ENCODE measurements around the gene ZP1.
A peak's percentile ranks its signal among the peaks of the same experiment; 100 is the strongest.

The ZP1 gene

GRCh38 chr11:60871378-60872061 is 4.2 kb downstream of the ZP1 start:
- peaks cover 14% of the 10 kb centered on the region for H3K36me3 ChIP-seq (ENCODE audit: insufficient read depth, insufficient read length, low read length)
- DNase-seq (ENCODE audit: low read depth, low spot score) = no peak
- H3K9me3 ChIP-seq (ENCODE audit: insufficient read depth, low read length) = no peaks in the 10 kb centered on the region
- no peak overlapping the region for H3K9ac ChIP-seq (ENCODE audit: insufficient read length, low read depth)
- no peak overlapping the region for H3K4me3 ChIP-seq (ENCODE audit: insufficient read length, low read depth)
- H3K27me3 ChIP-seq (ENCODE audit: insufficient read depth, insufficient read length) = no peaks in the 10 kb centered on the region
- H3K4me1 ChIP-seq (ENCODE audit: insufficient read depth, insufficient read length) = peaks cover 21% of the 10 kb centered on the region
- TF ChIP-seq YY1 (IDR thresholded peaks at IDR 0.05; ENCODE audit: insufficient read depth, insufficient read length) = no peak
- no peak for TF ChIP-seq SUZ12 (IDR thresholded peaks at IDR 0.05; ENCODE audit: extremely low read depth, insufficient read depth, insufficient read length)
- no peak for TF ChIP-seq ZNF274 (IDR thresholded peaks at IDR 0.05; ENCODE audit: low read depth, low read length)

- no peaks in the 10 kb centered on the region for H3K9me3 ChIP-seq (ENCODE audit: insufficient read depth, low read length)
- H3K9ac ChIP-seq (ENCODE audit: insufficient read length, low read depth) = no peak overlapping the region
- DNase-seq (ENCODE audit: low read depth, low spot score) = no peak
- H3K27me3 ChIP-seq (ENCODE audit: insufficient read depth, insufficient read length) = no peaks in the 10 kb centered on the region
- TF ChIP-seq SUZ12 (IDR thresholded peaks at IDR 0.05; ENCODE audit: extremely low read depth, insufficient read depth, insufficient read length) = no peak
- no peak for TF ChIP-seq ZNF274 (IDR thresholded peaks at IDR 0.05; ENCODE audit: low read depth, low read length)
- no peak for TF ChIP-seq YY1 (IDR thresholded peaks at IDR 0.05; ENCODE audit: insufficient read depth, insufficient read length)
- H3K4me1 ChIP-seq (ENCODE audit: insufficient read depth, insufficient read length) = peaks cover 18% of the 10 kb centered on the region
- H3K36me3 ChIP-seq (ENCODE audit: insufficient read depth, insufficient read length, low read length) = peaks cover 21% of the 10 kb centered on the region
- H3K4me3 ChIP-seq (ENCODE audit: insufficient read length, low read depth) = no peak overlapping the region
These were observed 5.0 kb downstream of the ZP1 start for GRCh38 chr11:60872124-60872960.

GRCh38 chr11:60872961-60873524 is 5.7 kb downstream of the ZP1 start:
- H3K4me1 ChIP-seq (ENCODE audit: insufficient read depth, insufficient read length) = peaks cover 16% of the 10 kb centered on the region
- H3K9me3 ChIP-seq (ENCODE audit: insufficient read depth, low read length) = no peaks in the 10 kb centered on the region
- no peak overlapping the region for H3K4me3 ChIP-seq (ENCODE audit: insufficient read length, low read depth)
- TF ChIP-seq YY1 (IDR thresholded peaks at IDR 0.05; ENCODE audit: insufficient read depth, insufficient read length) = no peak
- TF ChIP-seq SUZ12 (IDR thresholded peaks at IDR 0.05; ENCODE audit: extremely low read depth, insufficient read depth, insufficient read length) = no peak
- TF ChIP-seq ZNF274 (IDR thresholded peaks at IDR 0.05; ENCODE audit: low read depth, low read length) = no peak
- DNase-seq (ENCODE audit: low read depth, low spot score) = peak; percentile 51
- peaks cover 27% of the 10 kb centered on the region for H3K36me3 ChIP-seq (ENCODE audit: insufficient read depth, insufficient read length, low read length)
- H3K27me3 ChIP-seq (ENCODE audit: insufficient read depth, insufficient read length) = no peaks in the 10 kb centered on the region
- no peak overlapping the region for H3K9ac ChIP-seq (ENCODE audit: insufficient read length, low read depth)

- no peaks in the 10 kb centered on the region for H3K9me3 ChIP-seq (ENCODE audit: insufficient read depth, low read length)
- no peak for TF ChIP-seq YY1 (IDR thresholded peaks at IDR 0.05; ENCODE audit: insufficient read depth, insufficient read length)
- no peak for TF ChIP-seq ZNF274 (IDR thresholded peaks at IDR 0.05; ENCODE audit: low read depth, low read length)
- TF ChIP-seq SUZ12 (IDR thresholded peaks at IDR 0.05; ENCODE audit: extremely low read depth, insufficient read depth, insufficient read length) = no peak
- H3K36me3 ChIP-seq (ENCODE audit: insufficient read depth, insufficient read length, low read length) = peaks cover 31% of the 10 kb centered on the region
- no peak overlapping the region for H3K9ac ChIP-seq (ENCODE audit: insufficient read length, low read depth)
- no peak overlapping the region for H3K4me3 ChIP-seq (ENCODE audit: insufficient read length, low read depth)
- H3K27me3 ChIP-seq (ENCODE audit: insufficient read depth, insufficient read length) = no peaks in the 10 kb centered on the region
- no peak for DNase-seq (ENCODE audit: low read depth, low spot score)
- H3K4me1 ChIP-seq (ENCODE audit: insufficient read depth, insufficient read length) = peaks cover 16% of the 10 kb centered on the region
These were observed 6.2 kb downstream of the ZP1 start for GRCh38 chr11:60873533-60873932.

- H3K4me3 ChIP-seq (ENCODE audit: insufficient read length, low read depth) = no peak overlapping the region
- no peak overlapping the region for H3K9ac ChIP-seq (ENCODE audit: insufficient read length, low read depth)
- DNase-seq (ENCODE audit: low read depth, low spot score) = no peak
- no peaks in the 10 kb centered on the region for H3K27me3 ChIP-seq (ENCODE audit: insufficient read depth, insufficient read length)
- H3K9me3 ChIP-seq (ENCODE audit: insufficient read depth, low read length) = no peaks in the 10 kb centered on the region
- peaks cover 39% of the 10 kb centered on the region for H3K36me3 ChIP-seq (ENCODE audit: insufficient read depth, insufficient read length, low read length)
- TF ChIP-seq ZNF274 (IDR thresholded peaks at IDR 0.05; ENCODE audit: low read depth, low read length) (no peak), SUZ12 (IDR thresholded peaks at IDR 0.05; ENCODE audit: extremely low read depth, insufficient read depth, insufficient read length) (no peak), YY1 (IDR thresholded peaks at IDR 0.05; ENCODE audit: insufficient read depth, insufficient read length) (no peak)
- H3K4me1 ChIP-seq (ENCODE audit: insufficient read depth, insufficient read length) = peaks cover 16% of the 10 kb centered on the region
These were observed 7.4 kb downstream of the ZP1 start for GRCh38 chr11:60874421-60875365.

DNA sequence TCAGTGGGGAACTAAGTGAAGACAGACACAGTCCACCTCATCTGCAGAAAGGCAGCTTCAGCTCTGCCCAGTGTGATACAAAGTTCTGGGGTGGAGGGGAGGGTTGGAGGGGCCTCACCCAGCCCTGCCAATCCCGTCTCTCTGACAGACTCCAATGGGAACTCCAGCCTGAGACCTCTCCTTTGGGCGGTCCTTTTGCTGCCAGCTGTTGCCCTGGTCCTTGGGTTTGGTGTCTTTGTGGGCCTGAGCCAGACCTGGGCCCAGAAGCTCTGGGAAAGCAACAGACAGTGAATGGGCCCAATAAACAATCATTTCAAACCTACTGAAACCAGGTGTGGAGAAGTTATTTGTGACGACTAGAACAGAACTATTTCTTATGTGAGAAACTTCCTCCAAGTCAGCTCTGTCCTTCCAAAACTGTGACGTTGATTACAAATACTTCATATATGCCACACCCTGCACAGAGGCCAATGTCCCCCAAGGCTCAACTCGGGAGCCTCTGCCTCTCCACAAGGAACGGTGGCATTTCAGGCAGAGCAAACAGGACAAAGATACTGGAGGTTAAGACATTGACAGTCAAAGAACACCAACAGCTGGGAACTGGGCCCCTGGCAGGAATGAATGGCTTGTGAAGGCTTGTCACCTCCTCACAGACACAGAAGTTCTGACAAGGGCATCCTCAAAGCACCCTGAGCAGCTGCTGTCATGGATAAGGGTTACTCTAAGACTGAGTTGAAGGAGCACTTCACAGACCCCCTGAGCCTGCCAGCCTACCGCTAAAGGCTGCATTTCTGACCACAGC is 8.2 kb downstream of the ZP1 start:
- TF ChIP-seq YY1 (IDR thresholded peaks at IDR 0.05; ENCODE audit: insufficient read depth, insufficient read length) = no peak
- no peaks in the 10 kb centered on the region for H3K27me3 ChIP-seq (ENCODE audit: insufficient read depth, insufficient read length)
- no peaks in the 10 kb centered on the region for H3K9me3 ChIP-seq (ENCODE audit: insufficient read depth, low read length)
- DNase-seq (ENCODE audit: low read depth, low spot score) = no peak
- H3K36me3 ChIP-seq (ENCODE audit: insufficient read depth, insufficient read length, low read length) = peaks cover 48% of the 10 kb centered on the region
- peaks cover 16% of the 10 kb centered on the region for H3K4me1 ChIP-seq (ENCODE audit: insufficient read depth, insufficient read length)
- no peak overlapping the region for H3K9ac ChIP-seq (ENCODE audit: insufficient read length, low read depth)
- H3K4me3 ChIP-seq (ENCODE audit: insufficient read length, low read depth) = no peak overlapping the region
